ENCODE data around the gene RGS5.

- TF ChIP-seq POLR2A (IDR thresholded peaks at IDR 0.05) (no peak), CTCF (IDR thresholded peaks at IDR 0.05) (no peak), POLR2AphosphoS5 (IDR thresholded peaks at IDR 0.05) (no peak)
Measured at GRCh38 chr1:163115887-163116286, 86.8 kb downstream of the RGS5 start.

Measured in breast epithelium (tissue), 3 donors.